Trophoblast cell (in vitro differentiated cells and primary cell): ENCODE data around the gene COL4A2.

Experiments used
- DNase-seq, 2 donors: peaks; one replicate each; pipeline ENCODE4 v3.0.0-alpha.2; 2016
- H2AFZ ChIP-seq: 2 replicates; pipeline ENCODE4 v1.6.1; 2013; ENCODE audit warnings: low read length, moderate library complexity, mild to moderate bottlenecking; ENCODE audit not compliant: insufficient read depth, poor library complexity
- H2AK5ac ChIP-seq: 2 replicates; pipeline ENCODE4 v1.6.1; 2013; ENCODE audit warnings: mild to moderate bottlenecking, low read length
- H2BK120ac ChIP-seq: 2 replicates; pipeline ENCODE4 v1.6.1; 2013; ENCODE audit warnings: low read length, mild to moderate bottlenecking, moderate library complexity; ENCODE audit not compliant: insufficient read depth, poor library complexity
- H2BK12ac ChIP-seq: 2 replicates; pipeline ENCODE4 v1.6.1; 2013; ENCODE audit warnings: mild to moderate bottlenecking, low read length, moderate library complexity
- H2BK5ac ChIP-seq: 2 replicates; pipeline ENCODE4 v1.6.1; 2013; ENCODE audit warnings: low read length, low read depth, moderate library complexity, mild to moderate bottlenecking; ENCODE audit not compliant: poor library complexity
- H3K14ac ChIP-seq: 2 replicates; pipeline ENCODE4 v1.6.1; 2013; ENCODE audit warnings: mild to moderate bottlenecking, low read length
- H3K18ac ChIP-seq: 2 replicates; pipeline ENCODE4 v1.6.1; 2013; ENCODE audit warnings: mild to moderate bottlenecking, low read length
- H3K23ac ChIP-seq: 2 replicates; pipeline ENCODE4 v1.6.1; 2013; ENCODE audit warnings: low read length
- H3K27ac ChIP-seq: 2 replicates; pipeline ENCODE4 v1.5.1; 2013; ENCODE audit warnings: low read depth, mild to moderate bottlenecking, inconsistent platforms, low read length, moderate library complexity
- H3K27me3 ChIP-seq: 2 replicates; pipeline ENCODE4 v1.6.1; 2013; ENCODE audit warnings: inconsistent platforms, mild to moderate bottlenecking, low read length, moderate library complexity; ENCODE audit not compliant: insufficient read depth
- H3K36me3 ChIP-seq, 2 experiments: 1 replicate in 1 of 2; 2 replicates in 1 of 2; pipeline ENCODE4 v1.6.1; 2013; ENCODE audit warnings: low read length in 2 of 2, mild to moderate bottlenecking in 2 of 2, moderate library complexity in 1 of 2; ENCODE audit not compliant: insufficient read depth in 2 of 2, control insufficient read depth in 1 of 2
- H3K4ac ChIP-seq: 2 replicates; pipeline ENCODE4 v1.6.1; 2013; ENCODE audit warnings: low read depth, mild to moderate bottlenecking, low read length, moderate library complexity
- H3K4me1 ChIP-seq, 2 experiments: 1 replicate in 1 of 2; 2 replicates in 1 of 2; pipeline ENCODE4 v1.6.1; 2013; ENCODE audit warnings: low read length in 2 of 2, mild to moderate bottlenecking in 2 of 2, moderate library complexity in 1 of 2; ENCODE audit not compliant: insufficient read depth in 2 of 2, control insufficient read depth in 1 of 2
- H3K4me2 ChIP-seq: 2 replicates; pipeline ENCODE4 v1.6.1; 2013; ENCODE audit warnings: inconsistent platforms, mild to moderate bottlenecking, low read length, moderate library complexity
- H3K4me3 ChIP-seq: 2 replicates; pipeline ENCODE4 v1.5.1; 2013; ENCODE audit warnings: mild to moderate bottlenecking, low read depth, low read length, inconsistent platforms
- H3K79me1 ChIP-seq: one replicate; pipeline ENCODE4 v1.6.1; 2013; ENCODE audit warnings: low read length
- H3K79me2 ChIP-seq: 2 replicates; pipeline ENCODE4 v1.6.1; 2013; ENCODE audit warnings: low read length, mild to moderate bottlenecking; ENCODE audit not compliant: control insufficient read depth, insufficient read depth, poor library complexity
- H3K9ac ChIP-seq: 2 replicates; pipeline ENCODE4 v1.6.1; 2013; ENCODE audit warnings: mild to moderate bottlenecking, low read length
- H3K9me3 ChIP-seq: 2 replicates; pipeline ENCODE4 v1.6.1; 2013; ENCODE audit warnings: low read depth, mild to moderate bottlenecking, control low read depth, inconsistent platforms, low read length; ENCODE audit not compliant: insufficient read depth
- H4K12ac ChIP-seq: 2 replicates; pipeline ENCODE4 v1.6.1; 2013; ENCODE audit warnings: low read depth, mild to moderate bottlenecking, low read length, moderate library complexity
- H4K8ac ChIP-seq: 2 replicates; pipeline ENCODE4 v1.6.1; 2013; ENCODE audit warnings: low read depth, mild to moderate bottlenecking, low read length, moderate library complexity
- H4K91ac ChIP-seq: one replicate; pipeline ENCODE4 v1.6.1; 2013; ENCODE audit warnings: low read depth, mild to moderate bottlenecking, low read length, moderate library complexity
- WGBS: extraction: QIAGEN DNeasy Blood & Tissue Kit; methylation state at CpG from one replicate; pipeline ENCODE4 v1.1.7; 2013; ENCODE audit warnings: missing lambda C conversion rate; ENCODE audit not compliant: insufficient read length, insufficient coverage; ENCODE audit errors: extremely low coverage; 5-methylcytosine and 5-hydroxymethylcytosine counted together

The COL4A2 gene

GRCh38 chr13:110280231-110280813 is 26.8 kb upstream of the COL4A2 start:
- no peak overlapping the region for H3K23ac ChIP-seq
- no peaks in the 10 kb centered on the region for H3K79me2 ChIP-seq
- no peak overlapping the region for H3K9ac ChIP-seq
- H2BK120ac ChIP-seq: no peak overlapping the region
- peaks cover 0 to 2% of the 10 kb centered on the region in 2 experiments for H3K4me1 ChIP-seq
- no peak overlapping the region for H2BK12ac ChIP-seq
- no peak overlapping the region for H4K12ac ChIP-seq
- no peaks in the 10 kb centered on the region for H3K27me3 ChIP-seq
- H3K79me1 ChIP-seq: no peaks in the 10 kb centered on the region
- no peak overlapping the region for H3K4ac ChIP-seq
- WGBS: no CpG with 5 or more reads among the region's 9 CpGs
- H3K4me3 ChIP-seq: no peak overlapping the region
- no peak overlapping the region for H2BK5ac ChIP-seq
- H3K14ac ChIP-seq: no peak overlapping the region
- no peak overlapping the region for H3K27ac ChIP-seq
- peaks cover 9 to 23% of the 10 kb centered on the region in 2 experiments for H3K36me3 ChIP-seq
- H2AK5ac ChIP-seq: no peak overlapping the region
- H2AFZ ChIP-seq: no peak overlapping the region
- H3K4me2 ChIP-seq: no peak overlapping the region
- no peak overlapping the region for H4K8ac ChIP-seq
- H3K9me3 ChIP-seq: peaks cover 2% of the 10 kb centered on the region
- H3K18ac ChIP-seq: no peak overlapping the region
- peak; percentile 76 to 93 for DNase-seq
- no peak overlapping the region for H4K91ac ChIP-seq

- Histone ChIP-seq H3K18ac (no peak overlapping the region), H2AFZ (no peak overlapping the region), H3K27me3 (no peaks in the 10 kb centered on the region), H4K8ac (no peak overlapping the region), H3K27ac (no peak overlapping the region), H3K4ac (no peak overlapping the region), H3K9me3 (peaks cover 2% of the 10 kb centered on the region), H3K9ac (no peak overlapping the region), H3K4me3 (no peak overlapping the region), H3K79me2 (no peaks in the 10 kb centered on the region), H3K23ac (no peak overlapping the region), H2BK120ac (no peak overlapping the region), H3K14ac (no peak overlapping the region), H2AK5ac (no peak overlapping the region), H2BK12ac (no peak overlapping the region), H3K79me1 (no peaks in the 10 kb centered on the region), H4K91ac (no peak overlapping the region), H4K12ac (no peak overlapping the region), H3K36me3 (peaks cover 12 to 23% of the 10 kb centered on the region in 2 experiments), H3K4me2 (no peak overlapping the region), H3K4me1 (peaks cover 0 to 2% of the 10 kb centered on the region in 2 experiments), H2BK5ac (no peak overlapping the region)
- DNase-seq: no peak
- no CpG with 5 or more reads among the region's 7 CpGs for WGBS
Measured at GRCh38 chr13:110280985-110281688, 25.9 kb upstream of the COL4A2 start.

GRCh38 chr13:110281736-110282135 is 25.3 kb upstream of the COL4A2 start:
- Histone ChIP-seq H4K8ac (no peak overlapping the region), H3K9ac (no peak overlapping the region), H3K27me3 (no peaks in the 10 kb centered on the region), H4K12ac (no peak overlapping the region), H3K4me2 (no peak overlapping the region), H3K36me3 (peaks cover 14 to 25% of the 10 kb centered on the region in 2 experiments), H2AFZ (no peak overlapping the region), H3K27ac (no peak overlapping the region), H3K79me2 (no peaks in the 10 kb centered on the region), H3K23ac (no peak overlapping the region), H2AK5ac (no peak overlapping the region), H2BK120ac (no peak overlapping the region), H3K9me3 (peaks cover 2% of the 10 kb centered on the region), H2BK5ac (no peak overlapping the region), H4K91ac (no peak overlapping the region), H3K4ac (no peak overlapping the region), H3K4me3 (no peak overlapping the region), H3K4me1 (peaks cover 0 to 4% of the 10 kb centered on the region in 2 experiments), H3K14ac (no peak overlapping the region), H3K79me1 (no peaks in the 10 kb centered on the region), H3K18ac (no peak overlapping the region), H2BK12ac (no peak overlapping the region)
- DNase-seq: peak in 1 of 2 donors; percentile 32
- no CpG with 5 or more reads among the region's 5 CpGs for WGBS

- Histone ChIP-seq H3K9me3 (peaks cover 2% of the 10 kb centered on the region), H3K27ac (no peak overlapping the region), H3K18ac (no peak overlapping the region), H2BK5ac (no peak overlapping the region), H3K4me1 (peaks cover 1 to 10% of the 10 kb centered on the region in 2 experiments), H3K4me2 (no peak overlapping the region), H3K27me3 (no peaks in the 10 kb centered on the region), H3K14ac (no peak overlapping the region), H3K4ac (no peak overlapping the region), H3K23ac (no peak overlapping the region), H4K91ac (no peak overlapping the region), H2BK120ac (no peak overlapping the region), H4K8ac (no peak overlapping the region), H3K79me1 (no peaks in the 10 kb centered on the region), H2AFZ (no peak overlapping the region), H2BK12ac (no peak overlapping the region), H3K36me3 (peaks cover 15 to 30% of the 10 kb centered on the region in 2 experiments), H2AK5ac (no peak overlapping the region), H3K4me3 (no peak overlapping the region), H3K79me2 (no peaks in the 10 kb centered on the region), H3K9ac (no peak overlapping the region), H4K12ac (no peak overlapping the region)
- WGBS: no CpG with 5 or more reads among the region's 1 CpG
- no peak for DNase-seq
Measured at GRCh38 chr13:110282316-110282841, 24.7 kb upstream of the COL4A2 start.
